Body of pancreas (tissue), 4 donors: Measurements from ENCODE around the gene ARAF.

Experiments used
- POLR2A ChIP-seq, 3 donors: fragments of 450-650 bp; IDR thresholded peaks; one replicate each; pipeline ENCODE4 v1.6.1; 2016; ENCODE audit warnings: antibody characterized with exemption in 3 of 3, mild to moderate bottlenecking in 2 of 3
- TF ChIP-seq, protein P1 (sequence below), 7 experiments: fragments of 450-650 bp in 4 of 7; fragments of 200-600 bp in 3 of 7; sonication (generic) in 3 of 7; IDR thresholded peaks; one replicate each; pipeline ENCODE4 v1.5.1; 2016 to 2019; ENCODE audit warnings: antibody characterized with exemption in 7 of 7

- TF ChIP-seq, protein P1, sequence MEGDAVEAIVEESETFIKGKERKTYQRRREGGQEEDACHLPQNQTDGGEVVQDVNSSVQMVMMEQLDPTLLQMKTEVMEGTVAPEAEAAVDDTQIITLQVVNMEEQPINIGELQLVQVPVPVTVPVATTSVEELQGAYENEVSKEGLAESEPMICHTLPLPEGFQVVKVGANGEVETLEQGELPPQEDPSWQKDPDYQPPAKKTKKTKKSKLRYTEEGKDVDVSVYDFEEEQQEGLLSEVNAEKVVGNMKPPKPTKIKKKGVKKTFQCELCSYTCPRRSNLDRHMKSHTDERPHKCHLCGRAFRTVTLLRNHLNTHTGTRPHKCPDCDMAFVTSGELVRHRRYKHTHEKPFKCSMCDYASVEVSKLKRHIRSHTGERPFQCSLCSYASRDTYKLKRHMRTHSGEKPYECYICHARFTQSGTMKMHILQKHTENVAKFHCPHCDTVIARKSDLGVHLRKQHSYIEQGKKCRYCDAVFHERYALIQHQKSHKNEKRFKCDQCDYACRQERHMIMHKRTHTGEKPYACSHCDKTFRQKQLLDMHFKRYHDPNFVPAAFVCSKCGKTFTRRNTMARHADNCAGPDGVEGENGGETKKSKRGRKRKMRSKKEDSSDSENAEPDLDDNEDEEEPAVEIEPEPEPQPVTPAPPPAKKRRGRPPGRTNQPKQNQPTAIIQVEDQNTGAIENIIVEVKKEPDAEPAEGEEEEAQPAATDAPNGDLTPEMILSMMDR (IDR thresholded peaks at IDR 0.05): peak in 6 of 7 experiments; percentile 8 to 24 (median 18)
- no peak for TF ChIP-seq POLR2A (IDR thresholded peaks at IDR 0.05)
These were observed 7.8 kb downstream of the ARAF start for GRCh38 chrX:47568656-47569295.
